ENCODE measurements around the gene ATF4.

- TF ChIP-seq CTCF (IDR thresholded peaks at IDR 0.05) (no peak), POLR2AphosphoS5 (IDR thresholded peaks at IDR 0.05; ENCODE audit: low read depth, low read length) (no peak), SIN3A (IDR thresholded peaks at IDR 0.05; ENCODE audit: borderline replicate concordance, insufficient read depth, low read depth, low read length) (no peak), REST (IDR thresholded peaks at IDR 0.05; ENCODE audit: insufficient read depth in 1 of 2, low read depth in 2 of 2, low read length in 1 of 2) (no peak), TCF7L2 (IDR thresholded peaks at IDR 0.05; ENCODE audit: low read depth, low read length) (no peak)
Observed at GRCh38 chr22:39568278-39568981, 48.1 kb downstream of the ATF4 start.

All from Panc1 (cell line).